ENCODE data around the gene GTF3C6. TPM values are rescaled to one million over a fixed set of nuclear protein-coding genes. Genes with fewer than 3 reads are reported as not detected.

GTF3C6 gene
- polyA plus RNA-seq, 1 donor from 2014 or later = 96.2 TPM

DNA sequence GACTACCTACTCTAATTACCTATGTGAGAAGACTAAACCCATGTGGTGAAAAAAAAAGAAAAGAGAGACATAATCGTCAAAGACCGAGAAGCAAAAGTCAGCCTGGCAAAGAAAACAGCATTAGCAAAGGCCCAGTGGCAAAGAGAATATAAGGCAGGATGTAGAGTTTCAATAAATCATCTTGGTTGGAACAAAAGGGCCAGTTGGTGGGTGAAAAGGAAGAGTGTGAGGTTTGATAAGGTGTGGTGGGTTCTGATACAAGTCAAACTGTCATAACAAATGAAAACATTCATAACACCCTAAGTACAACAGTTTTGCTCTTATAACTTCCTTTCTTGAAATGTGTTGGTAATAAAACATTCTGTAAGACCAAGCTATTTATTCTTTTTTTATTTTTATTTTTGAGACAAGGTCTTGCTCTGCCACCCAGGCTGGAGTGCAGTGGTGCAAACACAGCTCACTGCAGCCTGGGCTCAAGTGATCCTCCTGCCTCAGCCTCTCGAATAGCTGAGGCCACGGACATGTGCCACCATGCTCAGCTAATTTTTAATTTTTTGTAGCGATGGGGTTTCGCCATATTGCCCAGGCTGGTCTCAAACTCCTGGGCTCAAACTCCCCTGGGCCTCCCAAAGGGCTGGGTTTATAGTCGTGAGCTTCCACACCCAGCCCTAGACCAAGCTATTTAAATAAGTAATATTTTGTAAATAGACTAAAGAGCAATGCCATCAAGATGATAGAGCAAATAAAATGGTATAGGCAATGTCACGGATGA, 18.9 kb upstream of the GTF3C6 start:
- Histone ChIP-seq H3K9me2 (ENCODE audit: insufficient read depth, low read length) (no peaks in the 10 kb centered on the region), H3K9ac (ENCODE audit: low read length) (no peak overlapping the region), H4K20me1 (ENCODE audit: insufficient read depth) (no peaks in the 10 kb centered on the region), H3K4me3 (ENCODE audit: low read length) (no peak overlapping the region), H3K9me3 (ENCODE audit: low read length) (no peaks in the 10 kb centered on the region), H2AFZ (ENCODE audit: low read depth, low read length) (no peak overlapping the region), H3F3A (ENCODE audit: insufficient read depth, low read length, poor library complexity, severe bottlenecking) (no peaks in the 10 kb centered on the region), H3K4me2 (ENCODE audit: low read length) (no peak overlapping the region), H3K79me2 (replicated peaks; ENCODE audit: insufficient read depth, low read length) (no peaks in the 10 kb centered on the region), H3K27ac (ENCODE audit: low read length) (no peak overlapping the region), H3K27me3 (ENCODE audit: insufficient read depth, low read depth, low read length) (no peaks in the 10 kb centered on the region), H3K36me3 (ENCODE audit: insufficient read depth, low read length) (no peaks in the 10 kb centered on the region)
- TF ChIP-seq SMC3 (conservative IDR thresholded peaks at IDR 0.05; ENCODE audit: poor library complexity) (no peak), RAD21 (conservative IDR thresholded peaks at IDR 0.05) (no peak)

DNA sequence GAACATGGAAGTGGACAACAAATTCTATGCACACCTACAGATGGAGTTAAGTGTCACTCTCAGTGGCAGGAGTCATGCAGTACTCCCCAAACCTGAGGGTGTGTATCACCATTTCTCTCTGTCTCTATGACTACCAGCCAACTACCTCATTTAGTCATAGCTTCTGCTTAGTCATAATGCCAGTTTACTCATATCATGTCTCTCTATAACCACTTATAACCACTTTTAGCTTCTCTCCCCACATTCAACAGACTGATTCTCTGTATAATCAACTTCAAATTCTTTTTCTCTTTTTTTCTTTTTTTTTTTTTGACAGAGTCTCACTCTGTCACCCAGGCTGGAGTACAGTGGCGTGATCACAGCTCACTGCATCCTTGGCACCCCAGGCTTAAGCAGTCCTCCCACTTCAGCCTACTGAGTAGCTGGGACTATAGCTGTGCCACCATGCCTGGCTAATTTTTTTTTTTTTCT, 13.8 kb upstream of the GTF3C6 start:
- no peak overlapping the region for H3K9ac ChIP-seq (ENCODE audit: low read length)
- H3K36me3 ChIP-seq (ENCODE audit: insufficient read depth, low read length) = no peaks in the 10 kb centered on the region
- no peaks in the 10 kb centered on the region for H4K20me1 ChIP-seq (ENCODE audit: insufficient read depth)
- H3K79me2 ChIP-seq (replicated peaks; ENCODE audit: insufficient read depth, low read length) = no peaks in the 10 kb centered on the region
- TF ChIP-seq EP300 (conservative IDR thresholded peaks at IDR 0.05; ENCODE audit: poor library complexity, severe bottlenecking) = no peak
- no peak for TF ChIP-seq TAF1 (IDR thresholded peaks at IDR 0.05; ENCODE audit: low read depth)
- TF ChIP-seq EZH2 (IDR thresholded peaks at IDR 0.05; ENCODE audit: borderline replicate concordance, insufficient read depth, low read length, poor library complexity, severe bottlenecking) = no peak
- no peak for TF ChIP-seq MXI1 (conservative IDR thresholded peaks at IDR 0.05; ENCODE audit: poor library complexity, severe bottlenecking)
- H3K27me3 ChIP-seq (ENCODE audit: insufficient read depth, low read depth, low read length) = no peaks in the 10 kb centered on the region
- no peaks in the 10 kb centered on the region for H3F3A ChIP-seq (ENCODE audit: insufficient read depth, low read length, poor library complexity, severe bottlenecking)
- no peak overlapping the region for H2AFZ ChIP-seq (ENCODE audit: low read depth, low read length)
- H3K27ac ChIP-seq (ENCODE audit: low read length) = no peak overlapping the region
- no peaks in the 10 kb centered on the region for H3K9me3 ChIP-seq (ENCODE audit: low read length)
- H3K9me2 ChIP-seq (ENCODE audit: insufficient read depth, low read length) = no peaks in the 10 kb centered on the region
- H3K4me3 ChIP-seq (ENCODE audit: low read length) = no peak overlapping the region
- no peak overlapping the region for H3K4me2 ChIP-seq (ENCODE audit: low read length)

DNA sequence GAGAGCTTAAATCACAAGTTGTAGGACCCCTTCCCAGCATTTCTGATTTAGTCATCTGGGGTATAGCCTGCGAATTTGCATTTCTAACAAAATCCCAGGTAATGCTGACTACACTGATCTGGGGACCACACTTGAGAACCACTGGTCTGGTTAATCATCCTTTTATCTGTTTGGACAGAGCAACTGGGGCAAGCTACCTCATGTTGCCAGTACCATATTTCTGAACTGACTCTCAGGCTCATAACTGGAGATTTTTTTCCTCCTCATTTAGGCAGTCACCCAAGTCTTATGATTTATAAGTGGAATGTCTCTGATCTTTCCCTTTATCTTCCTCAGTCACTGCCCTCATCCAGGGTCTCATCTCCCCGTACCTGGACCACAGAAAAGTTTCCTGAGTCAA, 12.0 kb upstream of the GTF3C6 start:
- Histone ChIP-seq H3K4me3 (ENCODE audit: low read length) (no peak overlapping the region), H3F3A (ENCODE audit: insufficient read depth, low read length, poor library complexity, severe bottlenecking) (no peaks in the 10 kb centered on the region), H2AFZ (ENCODE audit: low read depth, low read length) (no peak overlapping the region), H3K27me3 (ENCODE audit: insufficient read depth, low read depth, low read length) (no peaks in the 10 kb centered on the region), H3K9ac (ENCODE audit: low read length) (no peak overlapping the region), H3K36me3 (ENCODE audit: insufficient read depth, low read length) (no peaks in the 10 kb centered on the region), H3K27ac (ENCODE audit: low read length) (no peak overlapping the region), H3K9me3 (ENCODE audit: low read length) (no peaks in the 10 kb centered on the region), H3K9me2 (ENCODE audit: insufficient read depth, low read length) (no peaks in the 10 kb centered on the region), H3K79me2 (replicated peaks; ENCODE audit: insufficient read depth, low read length) (no peaks in the 10 kb centered on the region), H4K20me1 (ENCODE audit: insufficient read depth) (no peaks in the 10 kb centered on the region), H3K4me2 (ENCODE audit: low read length) (no peak overlapping the region)
- TF ChIP-seq, protein P1, sequence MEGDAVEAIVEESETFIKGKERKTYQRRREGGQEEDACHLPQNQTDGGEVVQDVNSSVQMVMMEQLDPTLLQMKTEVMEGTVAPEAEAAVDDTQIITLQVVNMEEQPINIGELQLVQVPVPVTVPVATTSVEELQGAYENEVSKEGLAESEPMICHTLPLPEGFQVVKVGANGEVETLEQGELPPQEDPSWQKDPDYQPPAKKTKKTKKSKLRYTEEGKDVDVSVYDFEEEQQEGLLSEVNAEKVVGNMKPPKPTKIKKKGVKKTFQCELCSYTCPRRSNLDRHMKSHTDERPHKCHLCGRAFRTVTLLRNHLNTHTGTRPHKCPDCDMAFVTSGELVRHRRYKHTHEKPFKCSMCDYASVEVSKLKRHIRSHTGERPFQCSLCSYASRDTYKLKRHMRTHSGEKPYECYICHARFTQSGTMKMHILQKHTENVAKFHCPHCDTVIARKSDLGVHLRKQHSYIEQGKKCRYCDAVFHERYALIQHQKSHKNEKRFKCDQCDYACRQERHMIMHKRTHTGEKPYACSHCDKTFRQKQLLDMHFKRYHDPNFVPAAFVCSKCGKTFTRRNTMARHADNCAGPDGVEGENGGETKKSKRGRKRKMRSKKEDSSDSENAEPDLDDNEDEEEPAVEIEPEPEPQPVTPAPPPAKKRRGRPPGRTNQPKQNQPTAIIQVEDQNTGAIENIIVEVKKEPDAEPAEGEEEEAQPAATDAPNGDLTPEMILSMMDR (IDR thresholded peaks at IDR 0.05; ENCODE audit: poor library complexity, severe bottlenecking) = no peak
- no peak for TF ChIP-seq TAF1 (IDR thresholded peaks at IDR 0.05; ENCODE audit: low read depth)
- TF ChIP-seq MXI1 (conservative IDR thresholded peaks at IDR 0.05; ENCODE audit: poor library complexity, severe bottlenecking) = no peak
- no peak for TF ChIP-seq EP300 (conservative IDR thresholded peaks at IDR 0.05; ENCODE audit: poor library complexity, severe bottlenecking)
- no peak for TF ChIP-seq EZH2 (IDR thresholded peaks at IDR 0.05; ENCODE audit: borderline replicate concordance, insufficient read depth, low read length, poor library complexity, severe bottlenecking)
- TF ChIP-seq, protein P2, sequence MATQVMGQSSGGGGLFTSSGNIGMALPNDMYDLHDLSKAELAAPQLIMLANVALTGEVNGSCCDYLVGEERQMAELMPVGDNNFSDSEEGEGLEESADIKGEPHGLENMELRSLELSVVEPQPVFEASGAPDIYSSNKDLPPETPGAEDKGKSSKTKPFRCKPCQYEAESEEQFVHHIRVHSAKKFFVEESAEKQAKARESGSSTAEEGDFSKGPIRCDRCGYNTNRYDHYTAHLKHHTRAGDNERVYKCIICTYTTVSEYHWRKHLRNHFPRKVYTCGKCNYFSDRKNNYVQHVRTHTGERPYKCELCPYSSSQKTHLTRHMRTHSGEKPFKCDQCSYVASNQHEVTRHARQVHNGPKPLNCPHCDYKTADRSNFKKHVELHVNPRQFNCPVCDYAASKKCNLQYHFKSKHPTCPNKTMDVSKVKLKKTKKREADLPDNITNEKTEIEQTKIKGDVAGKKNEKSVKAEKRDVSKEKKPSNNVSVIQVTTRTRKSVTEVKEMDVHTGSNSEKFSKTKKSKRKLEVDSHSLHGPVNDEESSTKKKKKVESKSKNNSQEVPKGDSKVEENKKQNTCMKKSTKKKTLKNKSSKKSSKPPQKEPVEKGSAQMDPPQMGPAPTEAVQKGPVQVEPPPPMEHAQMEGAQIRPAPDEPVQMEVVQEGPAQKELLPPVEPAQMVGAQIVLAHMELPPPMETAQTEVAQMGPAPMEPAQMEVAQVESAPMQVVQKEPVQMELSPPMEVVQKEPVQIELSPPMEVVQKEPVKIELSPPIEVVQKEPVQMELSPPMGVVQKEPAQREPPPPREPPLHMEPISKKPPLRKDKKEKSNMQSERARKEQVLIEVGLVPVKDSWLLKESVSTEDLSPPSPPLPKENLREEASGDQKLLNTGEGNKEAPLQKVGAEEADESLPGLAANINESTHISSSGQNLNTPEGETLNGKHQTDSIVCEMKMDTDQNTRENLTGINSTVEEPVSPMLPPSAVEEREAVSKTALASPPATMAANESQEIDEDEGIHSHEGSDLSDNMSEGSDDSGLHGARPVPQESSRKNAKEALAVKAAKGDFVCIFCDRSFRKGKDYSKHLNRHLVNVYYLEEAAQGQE (IDR thresholded peaks at IDR 0.05; ENCODE audit: borderline replicate concordance) = no peak
- no peak for TF ChIP-seq RAD21 (conservative IDR thresholded peaks at IDR 0.05)
- no peak for TF ChIP-seq SMC3 (conservative IDR thresholded peaks at IDR 0.05; ENCODE audit: poor library complexity)
- no peak for TF ChIP-seq POLR2AphosphoS5 (IDR thresholded peaks at IDR 0.05)

Measured in neural cell (in vitro differentiated cells).